Activated CD4-positive, CD25-positive, alpha-beta regulatory T cell treated with anti-CD3 and anti-CD28 coated beads, Interleukin-2, amount 50 U/mL, for 72 hours (primary cell): ENCODE results near the gene ZNF438.
"Not testable (repeated sequence)": the region's sequence is repeated elsewhere in the genome, so short reads cannot be mapped to it uniquely, and the experiment has no call there.

Experiments
- DNase-seq: peaks from one replicate; pipeline ENCODE4 v3.0.0; 2021

The ZNF438 gene, protein sequence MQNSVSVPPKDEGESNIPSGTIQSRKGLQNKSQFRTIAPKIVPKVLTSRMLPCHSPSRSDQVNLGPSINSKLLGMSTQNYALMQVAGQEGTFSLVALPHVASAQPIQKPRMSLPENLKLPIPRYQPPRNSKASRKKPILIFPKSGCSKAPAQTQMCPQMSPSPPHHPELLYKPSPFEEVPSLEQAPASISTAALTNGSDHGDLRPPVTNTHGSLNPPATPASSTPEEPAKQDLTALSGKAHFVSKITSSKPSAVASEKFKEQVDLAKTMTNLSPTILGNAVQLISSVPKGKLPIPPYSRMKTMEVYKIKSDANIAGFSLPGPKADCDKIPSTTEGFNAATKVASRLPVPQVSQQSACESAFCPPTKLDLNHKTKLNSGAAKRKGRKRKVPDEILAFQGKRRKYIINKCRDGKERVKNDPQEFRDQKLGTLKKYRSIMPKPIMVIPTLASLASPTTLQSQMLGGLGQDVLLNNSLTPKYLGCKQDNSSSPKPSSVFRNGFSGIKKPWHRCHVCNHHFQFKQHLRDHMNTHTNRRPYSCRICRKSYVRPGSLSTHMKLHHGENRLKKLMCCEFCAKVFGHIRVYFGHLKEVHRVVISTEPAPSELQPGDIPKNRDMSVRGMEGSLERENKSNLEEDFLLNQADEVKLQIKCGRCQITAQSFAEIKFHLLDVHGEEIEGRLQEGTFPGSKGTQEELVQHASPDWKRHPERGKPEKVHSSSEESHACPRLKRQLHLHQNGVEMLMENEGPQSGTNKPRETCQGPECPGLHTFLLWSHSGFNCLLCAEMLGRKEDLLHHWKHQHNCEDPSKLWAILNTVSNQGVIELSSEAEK

DNA sequence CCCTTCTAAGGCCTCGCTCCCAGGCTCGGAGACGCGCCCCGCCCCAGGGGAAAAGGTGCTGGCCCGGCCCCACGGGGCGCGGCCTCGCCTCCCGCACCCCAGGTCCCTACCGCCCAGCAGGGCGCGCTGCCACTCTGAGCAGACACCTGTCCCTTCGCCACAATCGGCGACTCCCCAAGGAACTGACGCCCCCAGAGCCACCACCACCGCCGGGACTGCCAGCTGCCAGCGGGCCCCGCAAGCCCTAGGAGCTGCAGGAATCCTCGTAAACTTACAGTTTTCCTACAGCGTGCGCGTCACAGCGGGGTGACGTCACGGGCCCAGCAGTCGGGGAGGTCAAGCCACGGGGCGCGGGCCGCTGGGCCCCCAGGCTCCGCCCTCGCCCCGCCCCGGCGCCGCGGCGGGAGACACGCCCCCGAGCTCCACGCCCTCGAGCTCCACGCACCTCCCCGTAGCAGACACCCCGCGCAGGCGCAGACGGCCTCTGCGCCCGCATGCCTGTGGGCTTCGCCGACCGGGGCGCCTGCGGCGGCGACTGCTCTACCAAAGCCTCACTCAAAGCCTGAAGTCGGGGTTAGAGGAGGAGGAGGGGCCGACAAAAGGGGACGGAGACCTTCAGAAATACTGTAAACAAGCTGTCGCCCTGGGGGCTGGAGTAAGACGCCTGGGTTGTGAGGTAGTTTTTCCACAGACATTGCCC lies at the start of gene ZNF438:
Gene ZNF438 (minus strand): TSS at position 308 of the 700 bp plus-strand sequence. CDS start 154,831 bp downstream, outside the sequence.
- peak; percentile 98 for DNase-seq

DNA sequence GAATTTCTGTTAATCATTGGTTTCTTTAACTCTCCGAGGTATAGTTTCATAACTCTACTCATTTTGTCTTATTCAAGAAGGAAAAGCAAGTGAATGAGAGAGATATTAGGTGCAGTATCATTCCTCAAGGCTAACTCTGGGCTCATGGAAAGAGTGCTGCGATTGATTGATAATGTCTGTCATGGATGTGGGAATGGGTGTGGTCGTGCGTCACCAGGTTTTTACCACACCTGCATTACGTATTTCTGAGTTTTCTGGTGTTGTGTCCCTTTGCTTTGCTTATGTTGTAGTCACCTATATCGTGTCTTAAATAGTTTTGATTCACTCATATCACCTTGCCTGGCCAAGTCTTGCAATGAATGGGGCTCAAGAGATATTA lies 44.9 kb upstream of the ZNF438 start:
- no peak for DNase-seq

DNA sequence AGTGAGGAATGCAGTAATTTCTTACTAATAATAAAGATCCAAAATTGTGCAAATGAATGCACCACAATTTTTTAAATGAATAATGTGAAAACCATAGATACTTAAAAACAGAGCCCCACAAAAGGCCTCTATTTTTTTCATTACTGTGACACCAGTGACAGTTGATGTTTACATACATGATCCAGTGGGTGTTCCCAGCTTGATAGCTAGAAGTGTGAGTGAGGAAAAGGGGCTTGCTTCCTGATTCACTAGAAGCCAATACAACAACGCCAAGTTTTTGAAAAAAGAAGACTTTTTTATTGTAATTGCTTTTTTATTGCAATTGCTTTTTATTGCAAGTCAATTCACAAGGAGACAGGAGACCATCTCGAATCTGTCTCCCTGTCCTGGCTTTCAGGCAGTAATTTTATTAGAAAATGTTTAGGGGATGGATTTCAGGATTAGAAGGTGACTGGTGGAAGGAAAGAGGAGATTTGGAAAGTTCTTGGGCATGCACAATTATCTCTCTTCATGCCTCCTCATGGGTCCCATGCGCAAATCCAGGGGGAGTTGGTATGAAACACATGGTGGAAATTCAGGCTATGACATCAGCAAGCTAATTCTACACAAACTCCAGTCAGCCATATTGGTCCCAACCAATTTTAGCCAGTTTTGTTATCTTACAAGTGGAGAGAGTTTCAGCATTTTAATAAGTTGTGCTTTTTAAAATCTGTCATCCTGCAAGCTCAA lies 44.4 kb upstream of the ZNF438 start:
- DNase-seq = no peak

DNA sequence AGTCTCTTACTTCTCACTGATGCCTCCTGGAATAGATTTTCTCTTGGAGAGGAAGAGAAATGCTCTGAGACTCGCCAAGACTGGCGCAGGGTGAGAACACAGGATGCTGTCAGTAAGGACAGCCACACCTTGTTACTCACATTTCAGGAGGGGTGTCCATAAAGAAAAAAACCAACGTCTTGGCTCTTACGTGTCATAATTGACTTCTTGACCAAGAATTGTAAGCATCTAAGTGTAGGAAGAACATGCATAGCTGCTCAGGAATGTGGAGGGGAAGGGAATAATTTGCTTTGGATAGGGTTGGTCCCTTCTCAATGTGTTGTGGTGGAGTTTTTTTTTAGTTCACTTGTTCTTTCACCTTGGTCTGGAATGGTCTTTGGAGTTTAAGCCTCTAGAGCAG lies 43.8 kb upstream of the ZNF438 start:
- no peak for DNase-seq

DNA sequence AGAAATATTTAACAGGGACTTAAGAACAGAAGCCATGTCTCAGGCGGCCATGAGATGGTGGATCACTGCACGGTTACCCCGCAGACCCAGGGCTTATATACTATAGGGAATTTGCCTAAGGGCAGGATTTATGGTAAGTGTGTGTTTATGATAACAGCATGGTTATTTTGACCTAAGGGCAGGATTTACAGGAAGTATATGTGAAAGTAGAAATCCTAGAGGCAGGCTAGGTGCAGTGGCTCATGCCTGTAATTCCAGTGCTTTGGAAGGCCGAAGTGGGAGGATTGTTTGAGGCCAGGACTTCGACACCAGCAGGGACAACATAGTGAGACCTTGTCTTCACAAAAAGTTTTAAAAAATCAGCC lies 43.0 kb upstream of the ZNF438 start:
- DNase-seq = no peak

DNA sequence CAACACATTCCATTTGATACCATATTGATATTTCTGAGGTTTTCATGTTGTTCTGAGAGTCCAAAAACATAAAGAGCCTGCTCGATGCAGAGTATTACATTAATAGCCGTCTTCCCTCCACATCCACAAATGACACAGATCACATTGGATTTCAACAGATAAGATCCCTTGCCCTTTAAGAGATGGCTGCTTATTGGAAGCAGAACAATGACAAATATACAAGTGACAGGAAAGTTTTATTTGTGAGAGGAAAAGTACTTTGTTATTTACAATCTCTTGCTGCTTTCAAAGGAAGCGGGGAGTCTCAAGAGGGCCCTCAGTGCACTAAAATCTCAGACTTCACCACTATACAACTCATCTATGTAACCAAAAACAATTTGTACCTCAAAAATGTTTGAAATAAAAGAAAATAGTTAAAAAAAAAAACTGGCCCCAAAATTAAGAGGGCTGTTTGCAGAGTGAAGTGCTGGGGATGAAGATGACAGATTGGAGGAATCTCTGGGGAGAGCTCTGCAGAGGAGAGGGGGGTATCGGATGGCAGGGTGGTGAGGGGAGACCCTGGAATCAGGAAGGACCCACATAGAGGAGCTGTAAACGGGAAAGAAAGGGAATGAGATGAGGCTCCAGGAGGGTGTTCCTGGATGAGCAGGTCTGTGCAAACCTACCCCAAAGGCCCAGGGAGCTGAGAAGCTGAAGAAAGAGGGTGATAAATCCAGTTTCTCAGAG lies 42.5 kb upstream of the ZNF438 start:
- DNase-seq = no peak

DNA sequence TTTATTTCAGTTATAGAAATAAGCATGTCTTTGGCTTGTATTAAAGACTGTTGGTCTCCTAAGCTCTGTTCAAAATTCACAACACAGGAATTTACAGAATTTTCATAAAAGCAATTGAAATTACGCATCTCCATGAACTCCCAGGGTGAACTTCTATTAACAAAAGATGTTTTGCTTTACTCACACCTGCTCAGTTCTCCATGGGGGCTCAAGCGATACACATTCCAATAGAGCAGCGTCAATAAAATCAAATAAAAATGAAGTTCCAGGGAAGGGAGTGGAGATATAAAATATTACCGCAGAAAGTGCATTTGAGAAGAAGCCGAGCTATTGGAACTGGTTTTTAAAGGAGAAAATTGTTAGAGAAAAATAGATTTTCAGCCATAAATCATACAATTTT lies 41.5 kb upstream of the ZNF438 start:
- DNase-seq = no peak

DNA sequence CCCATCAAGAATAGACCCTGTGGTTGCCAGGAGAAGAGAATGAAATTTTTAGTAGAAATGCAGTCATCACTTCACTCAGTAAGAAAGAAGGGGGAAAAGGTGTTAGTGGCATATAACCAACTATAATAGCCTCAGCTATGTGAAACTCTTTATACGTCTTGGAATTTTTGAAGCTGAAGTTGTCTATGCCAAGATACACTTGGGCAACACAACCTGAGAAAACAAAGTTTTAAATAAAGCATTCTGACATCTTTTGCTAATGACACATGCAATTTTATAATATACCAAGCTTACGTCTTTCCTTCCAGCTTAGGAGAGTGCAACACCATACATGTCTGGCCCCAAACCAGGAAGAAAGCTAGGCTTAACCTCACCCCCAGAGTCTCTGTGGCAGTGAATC lies 40.8 kb upstream of the ZNF438 start:
- DNase-seq = no peak

DNA sequence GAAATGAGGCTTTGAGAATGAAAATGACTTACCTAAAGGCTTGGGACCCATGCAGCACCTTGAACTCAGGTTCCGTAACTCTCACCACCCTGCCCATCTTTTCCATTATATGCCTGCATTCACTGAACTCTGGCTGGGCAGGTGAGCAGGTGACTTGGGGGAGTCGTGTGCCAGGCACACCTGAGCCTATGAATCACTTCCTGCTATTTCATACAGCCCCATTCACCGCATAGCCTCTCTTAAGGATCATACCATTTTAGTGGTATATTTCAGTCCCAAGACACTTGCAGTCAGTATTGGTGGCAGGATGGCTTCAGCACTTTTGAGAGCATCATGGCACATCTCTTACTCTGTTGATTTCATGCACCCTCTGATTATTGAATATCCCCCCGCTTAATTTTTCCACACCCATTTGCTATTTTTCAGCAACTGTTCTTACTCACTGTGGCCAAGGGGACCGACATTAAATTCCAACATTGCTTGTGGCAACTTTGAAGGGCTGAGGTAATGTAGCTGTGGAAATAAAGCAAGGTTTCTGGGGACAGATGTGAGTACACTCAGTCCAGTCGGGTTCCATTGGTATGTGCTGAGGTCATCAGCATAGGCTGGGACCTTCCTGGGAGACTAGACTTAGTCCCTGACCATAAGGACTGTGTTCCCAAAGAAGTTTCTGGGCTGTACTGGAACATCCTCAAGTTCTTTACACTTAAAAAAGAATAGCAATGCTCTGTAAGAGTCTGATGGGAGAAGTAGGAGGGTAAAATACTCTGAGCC lies 39.8 kb upstream of the ZNF438 start:
- no peak for DNase-seq

DNA sequence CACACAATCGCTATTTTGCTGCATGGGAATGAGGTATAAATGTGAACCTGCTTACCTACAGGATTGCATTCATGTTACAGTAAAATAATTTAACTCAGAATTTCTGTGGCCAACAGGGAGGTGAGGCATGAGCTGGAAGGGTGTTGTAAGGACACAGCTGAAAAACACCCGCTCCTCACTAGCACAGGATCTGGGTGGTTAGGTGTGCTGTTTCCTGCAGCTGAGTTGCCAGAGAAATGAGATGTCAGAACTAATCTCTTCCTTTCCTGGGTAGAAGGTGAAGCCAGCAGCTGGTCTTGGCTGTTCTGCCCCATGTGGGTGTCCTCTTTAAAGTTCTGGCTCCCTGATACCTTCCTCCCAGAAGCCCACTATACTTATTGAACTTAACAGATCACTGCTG lies 39.0 kb upstream of the ZNF438 start:
- no peak for DNase-seq

DNA sequence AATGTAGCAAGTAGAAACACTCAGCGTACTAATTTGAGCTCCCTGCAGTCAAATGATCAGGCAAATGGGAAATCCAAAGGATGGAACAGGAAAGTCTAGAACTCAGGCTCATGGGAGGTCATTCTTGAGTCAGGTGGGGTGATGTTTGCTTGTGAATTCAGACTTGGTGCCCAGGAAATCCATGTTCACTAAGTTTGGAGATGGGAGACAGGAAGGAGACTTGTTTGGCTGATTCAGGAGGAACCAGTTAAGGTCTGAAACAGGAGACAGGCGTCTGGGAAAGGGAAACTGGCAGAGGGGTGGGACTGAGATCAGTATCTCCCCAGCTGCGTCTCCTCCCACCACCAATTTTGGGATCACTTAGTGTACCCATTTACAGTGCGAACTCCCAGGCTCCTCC lies 38.4 kb upstream of the ZNF438 start:
- DNase-seq = no peak

DNA sequence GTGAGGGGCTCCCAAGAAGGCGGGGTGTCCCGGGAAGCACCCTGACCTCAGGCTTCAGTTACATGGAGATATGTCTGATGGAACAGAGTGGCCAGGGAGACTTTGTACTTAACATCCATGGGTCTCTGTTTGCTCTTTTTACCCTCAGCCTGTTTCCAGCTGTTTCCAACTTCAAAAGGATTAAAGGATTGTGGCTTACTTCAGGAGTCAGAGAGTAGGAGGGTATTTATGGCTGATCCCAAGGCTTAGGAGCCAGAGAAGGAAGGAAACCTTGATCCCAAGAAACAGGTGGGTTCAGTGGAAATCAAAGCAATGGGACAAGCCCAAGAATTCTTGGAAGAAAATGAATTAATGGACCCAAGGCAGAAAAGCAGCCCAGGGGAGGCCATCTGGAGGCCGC lies 37.7 kb upstream of the ZNF438 start:
- no peak for DNase-seq

DNA sequence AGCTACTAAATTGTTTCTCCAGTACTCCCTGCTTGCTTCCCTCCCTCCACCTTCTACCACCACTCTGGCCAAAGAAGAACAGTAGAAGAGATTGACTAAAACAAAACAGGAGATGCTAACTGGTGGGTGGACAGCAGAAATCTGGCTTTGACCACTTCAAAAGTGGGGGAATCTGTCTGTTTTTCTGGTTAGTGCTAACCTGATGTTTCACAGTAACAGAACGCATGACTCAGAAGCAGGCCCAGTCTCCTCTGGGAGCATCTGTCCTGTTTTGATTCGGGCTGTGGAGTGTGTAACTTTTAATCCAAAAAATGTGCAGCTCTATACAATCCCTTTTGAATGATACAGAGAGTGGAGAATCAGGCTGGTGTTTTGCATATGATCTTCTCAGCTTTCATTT lies 32.7 kb upstream of the ZNF438 start:
- no peak for DNase-seq

DNA sequence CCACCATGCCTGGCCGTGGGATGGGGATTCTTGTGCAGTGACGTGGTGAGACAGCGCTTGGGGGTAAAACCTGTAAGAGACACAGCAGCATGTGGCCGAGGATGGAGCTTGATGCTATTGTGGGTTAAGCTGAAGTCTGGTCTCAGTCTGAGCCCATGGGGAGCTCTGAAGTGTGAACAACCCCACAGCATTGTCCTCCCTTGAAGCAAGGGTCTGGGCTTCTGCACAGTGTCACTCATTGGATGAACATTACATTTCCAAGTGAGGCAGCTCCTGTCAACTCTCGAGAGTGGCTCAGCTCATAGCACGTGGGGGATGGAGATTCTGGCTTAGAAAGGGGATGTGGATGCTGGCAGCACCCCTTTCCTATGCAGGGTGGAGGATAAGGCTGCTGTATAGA lies 32.2 kb upstream of the ZNF438 start:
- no peak for DNase-seq

DNA sequence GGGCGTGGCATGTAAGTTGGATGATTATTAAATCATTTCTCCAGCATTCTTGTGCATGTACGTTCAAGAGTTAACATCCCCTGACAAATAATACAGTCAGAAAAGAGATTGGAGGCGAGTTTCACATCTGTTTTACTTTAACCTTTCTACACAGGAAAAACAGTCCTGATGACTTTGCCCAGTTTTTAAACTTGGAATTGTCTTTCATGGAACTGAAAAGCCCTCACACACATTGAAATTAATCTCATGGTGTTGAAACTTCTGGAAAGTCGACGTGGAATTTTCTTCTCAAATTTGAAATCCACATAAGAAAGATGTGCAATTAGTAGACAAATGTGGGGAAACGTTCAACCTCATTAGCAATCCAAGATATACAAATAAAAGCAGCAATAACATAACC lies 31.2 kb upstream of the ZNF438 start:
- no peak for DNase-seq

DNA sequence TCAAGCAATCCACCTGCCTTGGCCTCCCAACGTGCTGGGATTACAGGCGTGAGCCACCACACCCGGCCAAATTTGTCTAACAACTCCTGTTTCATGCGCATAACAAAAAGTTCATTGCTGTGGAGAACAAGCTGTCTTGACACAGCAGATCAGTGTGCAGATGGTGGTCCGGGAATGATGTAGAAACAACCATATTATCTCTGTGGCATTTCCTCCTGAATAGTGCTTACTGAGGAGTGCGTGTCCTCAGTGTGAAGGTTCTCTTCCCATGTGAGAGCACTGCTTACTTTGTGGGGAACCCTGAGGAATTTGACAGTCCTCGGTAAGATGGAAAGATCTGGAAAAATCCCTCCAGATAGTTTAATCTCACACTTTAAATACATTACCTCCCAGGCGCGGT lies 30.3 kb upstream of the ZNF438 start:
- DNase-seq = no peak

DNA sequence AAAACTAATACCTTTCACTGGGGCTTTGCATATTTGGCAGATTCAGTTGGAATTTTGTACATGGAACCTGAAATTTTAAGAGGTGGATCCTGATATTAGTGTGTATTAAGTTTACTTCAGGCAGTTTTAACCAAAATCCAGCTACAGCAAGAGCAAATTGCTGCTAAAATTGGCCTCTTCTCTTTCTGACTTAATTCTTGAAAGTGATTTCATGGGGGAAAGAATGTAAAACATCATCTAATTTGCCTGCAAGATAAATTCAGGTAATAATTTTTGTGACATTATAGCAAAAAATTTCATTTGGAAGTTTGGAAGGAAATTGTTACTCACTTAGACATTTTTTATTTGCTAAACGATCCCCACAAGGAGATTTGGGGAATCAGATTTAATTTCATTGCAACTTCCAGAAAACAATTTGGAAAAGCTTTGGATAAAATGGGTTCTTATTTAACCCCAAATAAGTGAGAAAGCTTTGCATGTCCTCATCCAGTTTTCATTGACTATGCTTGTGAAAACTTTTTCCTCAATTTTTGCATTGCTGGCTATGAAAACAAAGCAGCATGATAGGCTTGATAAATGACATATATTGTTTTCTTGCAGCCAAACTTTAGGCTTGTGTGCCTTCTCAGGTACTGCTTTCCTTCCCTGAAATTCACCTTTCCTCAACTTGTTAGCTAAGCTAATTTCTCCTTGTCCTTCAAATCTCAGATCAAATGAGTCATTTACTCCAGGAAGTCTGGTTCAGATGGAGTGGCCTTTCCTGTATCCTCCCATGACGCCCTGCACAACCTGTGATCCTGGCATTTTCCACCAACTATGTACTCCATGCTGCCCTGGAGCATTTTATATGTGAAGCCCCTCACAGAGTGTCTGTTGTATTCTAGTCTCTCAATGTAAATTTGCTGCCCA lies 27.4 kb upstream of the ZNF438 start:
- no peak for DNase-seq

DNA sequence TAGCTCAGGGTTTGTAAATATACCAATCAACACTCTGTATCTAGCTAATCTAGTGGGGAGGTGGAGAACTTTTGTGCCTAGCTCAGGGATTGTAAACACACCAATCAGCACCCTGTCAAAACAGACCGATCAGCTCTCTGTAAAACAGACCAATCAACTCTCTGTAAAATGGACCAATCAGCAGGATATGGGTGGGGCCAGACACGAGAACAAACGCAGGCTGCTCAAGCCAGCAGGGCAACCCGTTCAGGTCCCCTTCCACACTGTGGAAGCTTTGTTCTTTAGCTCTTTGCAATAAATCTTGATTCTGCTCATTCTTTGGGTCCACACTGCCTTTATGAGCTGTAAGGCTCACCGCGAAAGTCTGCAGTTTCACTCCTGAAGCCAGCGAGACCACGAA lies 25.0 kb upstream of the ZNF438 start:
- not testable (repeated sequence) for DNase-seq

DNA sequence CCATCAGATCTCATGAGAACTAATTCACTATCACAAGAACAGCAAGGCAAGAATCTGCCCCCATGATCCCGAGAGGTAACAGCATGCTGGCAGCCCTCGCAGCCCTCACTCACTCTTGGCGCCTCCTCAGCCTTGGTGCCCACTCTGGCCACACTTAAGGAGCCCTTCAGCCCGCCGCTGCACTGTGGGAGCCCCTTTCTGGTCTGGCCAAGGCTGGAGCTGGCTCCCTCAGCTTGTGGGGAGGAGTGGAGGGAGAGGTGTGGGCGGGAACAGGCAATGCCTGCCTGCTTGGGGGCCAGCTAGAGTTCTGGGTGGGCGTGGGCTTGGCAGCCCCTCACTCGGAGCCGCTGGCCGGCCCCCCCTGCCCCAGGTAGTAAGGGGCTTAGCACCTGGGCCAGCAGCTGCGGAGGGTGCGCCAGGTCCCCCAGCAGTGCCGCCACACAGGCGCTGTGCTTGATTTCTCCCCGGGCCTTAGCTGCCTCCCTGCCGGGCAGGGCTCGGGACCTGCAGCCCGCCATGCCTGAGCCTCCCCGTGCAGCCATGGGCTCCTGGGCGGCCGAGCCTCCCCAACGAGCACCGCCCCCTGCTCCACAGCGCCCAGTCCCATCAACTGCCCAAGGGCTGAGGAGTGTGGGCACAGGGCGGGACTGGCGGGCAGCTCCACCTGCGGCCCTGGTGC lies 24.0 kb upstream of the ZNF438 start:
- no peak for DNase-seq

DNA sequence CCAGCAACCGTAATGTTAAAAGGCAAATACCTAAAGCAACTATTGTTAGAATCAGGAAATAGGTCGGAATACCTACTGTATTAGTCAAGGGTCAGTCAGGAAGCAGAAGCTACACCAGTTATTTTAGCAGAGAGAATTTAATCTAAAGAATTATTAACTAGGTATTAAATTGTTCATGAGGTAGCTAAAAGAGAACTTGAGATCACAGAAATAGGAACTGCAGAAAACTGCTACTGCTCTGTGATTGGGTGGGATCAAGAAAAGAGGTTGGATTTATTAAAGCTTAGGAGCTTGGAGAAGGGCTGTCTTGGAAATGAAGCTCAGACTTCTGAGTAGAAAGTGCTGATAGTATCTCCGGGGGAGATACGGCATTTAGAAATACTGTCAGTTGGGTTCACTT lies 20.0 kb upstream of the ZNF438 start:
- no peak for DNase-seq
